ENCODE measurements around the gene MAML3.

DNA sequence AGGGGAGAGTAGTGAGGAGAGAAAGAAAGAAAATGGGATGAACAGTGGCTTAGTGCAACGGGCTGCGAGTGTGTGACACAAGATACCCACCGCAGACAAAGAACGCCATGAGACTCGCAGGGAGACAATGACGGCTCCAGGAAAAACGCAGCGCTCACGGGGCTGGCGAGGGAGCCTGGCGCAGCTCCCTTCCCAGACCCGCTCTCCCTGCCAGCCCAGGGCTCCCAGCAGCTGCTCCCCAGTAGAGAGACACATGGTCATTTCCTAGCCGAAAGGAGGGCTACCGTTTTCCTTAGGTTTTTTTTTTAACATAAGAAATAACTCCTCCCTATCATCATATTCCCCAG lies 149.5 kb downstream of the MAML3 start:
- TF ChIP-seq, protein P1, sequence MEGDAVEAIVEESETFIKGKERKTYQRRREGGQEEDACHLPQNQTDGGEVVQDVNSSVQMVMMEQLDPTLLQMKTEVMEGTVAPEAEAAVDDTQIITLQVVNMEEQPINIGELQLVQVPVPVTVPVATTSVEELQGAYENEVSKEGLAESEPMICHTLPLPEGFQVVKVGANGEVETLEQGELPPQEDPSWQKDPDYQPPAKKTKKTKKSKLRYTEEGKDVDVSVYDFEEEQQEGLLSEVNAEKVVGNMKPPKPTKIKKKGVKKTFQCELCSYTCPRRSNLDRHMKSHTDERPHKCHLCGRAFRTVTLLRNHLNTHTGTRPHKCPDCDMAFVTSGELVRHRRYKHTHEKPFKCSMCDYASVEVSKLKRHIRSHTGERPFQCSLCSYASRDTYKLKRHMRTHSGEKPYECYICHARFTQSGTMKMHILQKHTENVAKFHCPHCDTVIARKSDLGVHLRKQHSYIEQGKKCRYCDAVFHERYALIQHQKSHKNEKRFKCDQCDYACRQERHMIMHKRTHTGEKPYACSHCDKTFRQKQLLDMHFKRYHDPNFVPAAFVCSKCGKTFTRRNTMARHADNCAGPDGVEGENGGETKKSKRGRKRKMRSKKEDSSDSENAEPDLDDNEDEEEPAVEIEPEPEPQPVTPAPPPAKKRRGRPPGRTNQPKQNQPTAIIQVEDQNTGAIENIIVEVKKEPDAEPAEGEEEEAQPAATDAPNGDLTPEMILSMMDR (IDR thresholded peaks at IDR 0.05; ENCODE audit: insufficient read depth, low read depth, low read length), result no peak
- no peak for TF ChIP-seq EZH2 (IDR thresholded peaks at IDR 0.05; ENCODE audit: insufficient read depth, low read length)

All from astrocyte (in vitro differentiated cells and primary cell).